ENCODE results near the gene OMA1. TPM values are rescaled to one million over a fixed set of nuclear protein-coding genes. Genes with fewer than 3 reads are reported as not detected.
A peak's percentile ranks its signal among the peaks of the same experiment; 100 is the strongest.

The OMA1 gene
- 14.9 and 16.2 TPM in 2 replicates for total RNA-seq (2012; rRNA removed)

- Histone ChIP-seq H3K4me3 (ENCODE audit: low read length) (peak within 1 kb of the TSS; percentile 70), H3K9ac (ENCODE audit: low read depth, low read length) (peak within 1 kb of the TSS; percentile 85), H3K4me1 (ENCODE audit: control insufficient read depth, insufficient read depth, low read length) (peaks cover 7% of the 10 kb centered on the region), H3K27me3 (ENCODE audit: control insufficient read depth, insufficient read depth, low read length) (no peaks in the 10 kb centered on the region), H3K36me3 (ENCODE audit: insufficient read depth, low read length) (no peaks in the 10 kb centered on the region), H3K9me3 (replicated peaks; ENCODE audit: low read length) (no peaks in the 10 kb centered on the region), H3K4me2 (ENCODE audit: low read length) (peak within 1 kb of the TSS; percentile 90)
These were observed at the start of gene OMA1 for GRCh38 chr1:58546520-58547308. OMA1 (minus strand) TSS chr1:58546726; CDS start chr1:58539294, 7,432 bp downstream.

GRCh38 chr1:58594546-58594945, 48.0 kb upstream of the OMA1 start:
- H3K4me1 ChIP-seq (ENCODE audit: control insufficient read depth, insufficient read depth, low read length), result peaks cover 21% of the 10 kb centered on the region
- no peak overlapping the region for H3K9ac ChIP-seq (ENCODE audit: low read depth, low read length)
- no peak overlapping the region for H3K4me3 ChIP-seq (ENCODE audit: low read length)
- H3K36me3 ChIP-seq (ENCODE audit: insufficient read depth, low read length), result no peaks in the 10 kb centered on the region
- H3K4me2 ChIP-seq (ENCODE audit: low read length), result no peak overlapping the region
- H3K9me3 ChIP-seq (replicated peaks; ENCODE audit: low read length), result no peaks in the 10 kb centered on the region
- no peaks in the 10 kb centered on the region for H3K27me3 ChIP-seq (ENCODE audit: control insufficient read depth, insufficient read depth, low read length)

GRCh38 chr1:58592522-58593134, 46.1 kb upstream of the OMA1 start:
- Histone ChIP-seq H3K4me1 (ENCODE audit: control insufficient read depth, insufficient read depth, low read length) (peaks cover 21% of the 10 kb centered on the region), H3K36me3 (ENCODE audit: insufficient read depth, low read length) (no peaks in the 10 kb centered on the region), H3K27me3 (ENCODE audit: control insufficient read depth, insufficient read depth, low read length) (no peaks in the 10 kb centered on the region), H3K4me3 (ENCODE audit: low read length) (no peak overlapping the region), H3K4me2 (ENCODE audit: low read length) (peak overlapping the region; percentile 58), H3K9me3 (replicated peaks; ENCODE audit: low read length) (no peaks in the 10 kb centered on the region), H3K9ac (ENCODE audit: low read depth, low read length) (peak overlapping the region; percentile 30)

- Histone ChIP-seq H3K4me3 (ENCODE audit: low read length) (no peak overlapping the region), H3K27me3 (ENCODE audit: control insufficient read depth, insufficient read depth, low read length) (no peaks in the 10 kb centered on the region), H3K36me3 (ENCODE audit: insufficient read depth, low read length) (no peaks in the 10 kb centered on the region), H3K9me3 (replicated peaks; ENCODE audit: low read length) (no peaks in the 10 kb centered on the region), H3K4me1 (ENCODE audit: control insufficient read depth, insufficient read depth, low read length) (peaks cover 23% of the 10 kb centered on the region), H3K4me2 (ENCODE audit: low read length) (no peak overlapping the region), H3K9ac (ENCODE audit: low read depth, low read length) (peak overlapping the region; percentile 30)
These were observed 45.3 kb upstream of the OMA1 start for GRCh38 chr1:58591806-58592205.

GRCh38 chr1:58590019-58590418, 43.5 kb upstream of the OMA1 start:
- no peaks in the 10 kb centered on the region for H3K9me3 ChIP-seq (replicated peaks; ENCODE audit: low read length)
- H3K4me2 ChIP-seq (ENCODE audit: low read length), result no peak overlapping the region
- H3K9ac ChIP-seq (ENCODE audit: low read depth, low read length), result no peak overlapping the region
- no peaks in the 10 kb centered on the region for H3K27me3 ChIP-seq (ENCODE audit: control insufficient read depth, insufficient read depth, low read length)
- H3K4me3 ChIP-seq (ENCODE audit: low read length), result no peak overlapping the region
- H3K36me3 ChIP-seq (ENCODE audit: insufficient read depth, low read length), result no peaks in the 10 kb centered on the region
- peaks cover 41% of the 10 kb centered on the region for H3K4me1 ChIP-seq (ENCODE audit: control insufficient read depth, insufficient read depth, low read length)

- H3K36me3 ChIP-seq (ENCODE audit: insufficient read depth, low read length), result no peaks in the 10 kb centered on the region
These were observed 41.9 kb upstream of the OMA1 start for GRCh38 chr1:58588396-58588795.

GRCh38 chr1:58587667-58588066, 41.1 kb upstream of the OMA1 start:
- Histone ChIP-seq H3K36me3 (ENCODE audit: insufficient read depth, low read length) (no peaks in the 10 kb centered on the region), H3K9me3 (replicated peaks; ENCODE audit: low read length) (no peaks in the 10 kb centered on the region), H3K4me1 (ENCODE audit: control insufficient read depth, insufficient read depth, low read length) (peaks cover 50% of the 10 kb centered on the region), H3K4me2 (ENCODE audit: low read length) (no peak overlapping the region), H3K4me3 (ENCODE audit: low read length) (no peak overlapping the region), H3K27me3 (ENCODE audit: control insufficient read depth, insufficient read depth, low read length) (no peaks in the 10 kb centered on the region), H3K9ac (ENCODE audit: low read depth, low read length) (no peak overlapping the region)

More at GRCh38 chr1:58588396-58588795, 41.9 kb upstream of the OMA1 start:
- no peaks in the 10 kb centered on the region for H3K27me3 ChIP-seq (ENCODE audit: control insufficient read depth, insufficient read depth, low read length)
- H3K9ac ChIP-seq (ENCODE audit: low read depth, low read length), result no peak overlapping the region
- peaks cover 55% of the 10 kb centered on the region for H3K4me1 ChIP-seq (ENCODE audit: control insufficient read depth, insufficient read depth, low read length)
- H3K4me2 ChIP-seq (ENCODE audit: low read length), result no peak overlapping the region
- H3K4me3 ChIP-seq (ENCODE audit: low read length), result no peak overlapping the region
- no peaks in the 10 kb centered on the region for H3K9me3 ChIP-seq (replicated peaks; ENCODE audit: low read length)

- Histone ChIP-seq H3K4me1 (ENCODE audit: control insufficient read depth, insufficient read depth, low read length) (peaks cover 38% of the 10 kb centered on the region), H3K36me3 (ENCODE audit: insufficient read depth, low read length) (no peaks in the 10 kb centered on the region), H3K27me3 (ENCODE audit: control insufficient read depth, insufficient read depth, low read length) (no peaks in the 10 kb centered on the region), H3K4me2 (ENCODE audit: low read length) (peak overlapping the region; percentile 37), H3K9ac (ENCODE audit: low read depth, low read length) (peak overlapping the region; percentile 3), H3K9me3 (replicated peaks; ENCODE audit: low read length) (no peaks in the 10 kb centered on the region), H3K4me3 (ENCODE audit: low read length) (no peak overlapping the region)
These were observed 39.7 kb upstream of the OMA1 start for GRCh38 chr1:58586271-58586670.

- Histone ChIP-seq H3K27me3 (ENCODE audit: control insufficient read depth, insufficient read depth, low read length) (no peaks in the 10 kb centered on the region), H3K4me2 (ENCODE audit: low read length) (peak overlapping the region; percentile 37), H3K4me3 (ENCODE audit: low read length) (no peak overlapping the region), H3K4me1 (ENCODE audit: control insufficient read depth, insufficient read depth, low read length) (peaks cover 38% of the 10 kb centered on the region), H3K36me3 (ENCODE audit: insufficient read depth, low read length) (no peaks in the 10 kb centered on the region), H3K9ac (ENCODE audit: low read depth, low read length) (peak overlapping the region; percentile 53), H3K9me3 (replicated peaks; ENCODE audit: low read length) (no peaks in the 10 kb centered on the region)
These were observed 39.1 kb upstream of the OMA1 start for GRCh38 chr1:58585581-58586151.

- Histone ChIP-seq H3K9ac (ENCODE audit: low read depth, low read length) (peak overlapping the region; percentile 53), H3K4me2 (ENCODE audit: low read length) (peak overlapping the region; percentile 73), H3K4me1 (ENCODE audit: control insufficient read depth, insufficient read depth, low read length) (peaks cover 38% of the 10 kb centered on the region), H3K9me3 (replicated peaks; ENCODE audit: low read length) (no peaks in the 10 kb centered on the region), H3K27me3 (ENCODE audit: control insufficient read depth, insufficient read depth, low read length) (no peaks in the 10 kb centered on the region), H3K4me3 (ENCODE audit: low read length) (no peak overlapping the region), H3K36me3 (ENCODE audit: insufficient read depth, low read length) (no peaks in the 10 kb centered on the region)
These were observed 38.6 kb upstream of the OMA1 start for GRCh38 chr1:58585166-58585565.

GRCh38 chr1:58584082-58584895, 37.8 kb upstream of the OMA1 start:
- no peaks in the 10 kb centered on the region for H3K27me3 ChIP-seq (ENCODE audit: control insufficient read depth, insufficient read depth, low read length)
- H3K4me2 ChIP-seq (ENCODE audit: low read length), result peak overlapping the region; percentile 73
- H3K9ac ChIP-seq (ENCODE audit: low read depth, low read length), result peak overlapping the region; percentile 58
- H3K9me3 ChIP-seq (replicated peaks; ENCODE audit: low read length), result no peaks in the 10 kb centered on the region
- no peaks in the 10 kb centered on the region for H3K36me3 ChIP-seq (ENCODE audit: insufficient read depth, low read length)
- H3K4me1 ChIP-seq (ENCODE audit: control insufficient read depth, insufficient read depth, low read length), result peaks cover 38% of the 10 kb centered on the region
- H3K4me3 ChIP-seq (ENCODE audit: low read length), result peak overlapping the region; percentile 15
